Ureter (tissue), 1 donor: ENCODE measurements around the gene ZFP62. TPM values are rescaled to one million over a fixed set of nuclear protein-coding genes. Genes with fewer than 3 reads are reported as not detected.

Experiments used
- DNase-seq: peaks from one replicate; pipeline ENCODE4 v3.0.0-alpha.2; 2020; ENCODE audit warnings: low spot score
- total RNA-seq: library from RNA; stranded (reverse); gene quantifications from one replicate; pipeline ENCODE4 v1.2.4, GENCODE V29; 2023
- donor health status: DM: yes; HTN: yes; CAD: no.

Gene ZFP62
- total RNA-seq, 1 donor from 2014 or later: 44.8 TPM

- DNase-seq: no peak
Observed at GRCh38 chr5:180810959-180811622, 50.0 kb downstream of the ZFP62 start.

GRCh38 chr5:180810210-180810958 is 50.7 kb downstream of the ZFP62 start:
- DNase-seq: peak; percentile 98

GRCh38 chr5:180809403-180810209 is 51.5 kb downstream of the ZFP62 start:
- DNase-seq: peak; percentile 93

GRCh38 chr5:180808461-180809000 is 52.5 kb downstream of the ZFP62 start:
- peak; percentile 37 for DNase-seq

GRCh38 chr5:180807654-180808414 is 53.2 kb downstream of the ZFP62 start:
- peak; percentile 14 for DNase-seq

GRCh38 chr5:180807046-180807445 is 54.0 kb downstream of the ZFP62 start:
- peak; percentile 15 for DNase-seq

GRCh38 chr5:180806351-180807011 is 54.6 kb downstream of the ZFP62 start:
- peak; percentile 40 for DNase-seq

GRCh38 chr5:180804129-180804618 is 56.9 kb downstream of the ZFP62 start:
- peak; percentile 43 for DNase-seq

- peak; percentile 89 for DNase-seq
Observed at GRCh38 chr5:180803181-180804128, 57.6 kb downstream of the ZFP62 start.

- peak; percentile 93 for DNase-seq
Observed at GRCh38 chr5:180802325-180803180, 58.5 kb downstream of the ZFP62 start, which contains the start of gene MGAT1. Gene MGAT1 (minus strand): TSS chr5:180802806. CDS start chr5:180792971, 9,835 bp downstream.

- DNase-seq: peak; percentile 37
Observed at GRCh38 chr5:180801596-180802324, 59.3 kb downstream of the ZFP62 start.

GRCh38 chr5:180799902-180800801 is 60.9 kb downstream of the ZFP62 start:
- peak; percentile 38 for DNase-seq

GRCh38 chr5:180799194-180799593 is 61.9 kb downstream of the ZFP62 start:
- peak; percentile 40 for DNase-seq

GRCh38 chr5:180798193-180798592 is 62.9 kb downstream of the ZFP62 start:
- no peak for DNase-seq
